Parathyroid adenoma (tissue), 2 donors: ENCODE measurements around the gene SYT9.
"Not testable (repeated sequence)": the region's sequence is repeated elsewhere in the genome, so short reads cannot be mapped to it uniquely, and the experiment has no call there.

ENCODE experiments used
- H2AFZ ChIP-seq: fragments of 300-600 bp; sonication (generic); one replicate; pipeline ENCODE4 v1.7.0; 2017; ENCODE audit warnings: antibody characterized with exemption, mild to moderate bottlenecking
- H3K27ac ChIP-seq: fragments of 300-600 bp; sonication (generic); one replicate; pipeline ENCODE4 v1.7.0; 2017
- H3K27me3 ChIP-seq: fragments of 300-600 bp; sonication (generic); one replicate; pipeline ENCODE4 v1.7.0; 2017; ENCODE audit warnings: low read length; ENCODE audit not compliant: control insufficient read depth, insufficient read depth
- H3K36me3 ChIP-seq: fragments of 300-600 bp; sonication (generic); one replicate; pipeline ENCODE4 v1.7.0; 2017; ENCODE audit warnings: low read length; ENCODE audit not compliant: control insufficient read depth, insufficient read depth
- H3K4me1 ChIP-seq: fragments of 300-600 bp; sonication (generic); one replicate; pipeline ENCODE4 v1.7.0; 2017; ENCODE audit warnings: control low read depth
- H3K4me2 ChIP-seq: fragments of 300-600 bp; sonication (generic); one replicate; pipeline ENCODE4 v1.7.0; 2017; ENCODE audit warnings: low read length
- H3K4me3 ChIP-seq: fragments of 300-600 bp; sonication (generic); one replicate; pipeline ENCODE4 v1.7.0; 2017; ENCODE audit warnings: low read depth, low read length
- H3K79me2 ChIP-seq: fragments of 300-600 bp; sonication (generic); one replicate; pipeline ENCODE4 v1.7.0; 2017; ENCODE audit warnings: control low read depth
- H3K9ac ChIP-seq: fragments of 300-600 bp; sonication (generic); one replicate; pipeline ENCODE4 v1.7.0; 2017; ENCODE audit warnings: mild to moderate bottlenecking
- H3K9me3 ChIP-seq: fragments of 300-600 bp; sonication (generic); one replicate; pipeline ENCODE4 v1.7.0; 2017; ENCODE audit warnings: low read length; ENCODE audit not compliant: control insufficient read depth
- TF ChIP-seq, protein P1 (sequence below): fragments of 300-600 bp; sonication (generic); IDR thresholded peaks from one replicate; pipeline ENCODE4 v1.7.0; 2017; ENCODE audit warnings: antibody characterized with exemption, mild to moderate bottlenecking
- donor health status: primary hyperparathyroidism.

Gene SYT9

DNA sequence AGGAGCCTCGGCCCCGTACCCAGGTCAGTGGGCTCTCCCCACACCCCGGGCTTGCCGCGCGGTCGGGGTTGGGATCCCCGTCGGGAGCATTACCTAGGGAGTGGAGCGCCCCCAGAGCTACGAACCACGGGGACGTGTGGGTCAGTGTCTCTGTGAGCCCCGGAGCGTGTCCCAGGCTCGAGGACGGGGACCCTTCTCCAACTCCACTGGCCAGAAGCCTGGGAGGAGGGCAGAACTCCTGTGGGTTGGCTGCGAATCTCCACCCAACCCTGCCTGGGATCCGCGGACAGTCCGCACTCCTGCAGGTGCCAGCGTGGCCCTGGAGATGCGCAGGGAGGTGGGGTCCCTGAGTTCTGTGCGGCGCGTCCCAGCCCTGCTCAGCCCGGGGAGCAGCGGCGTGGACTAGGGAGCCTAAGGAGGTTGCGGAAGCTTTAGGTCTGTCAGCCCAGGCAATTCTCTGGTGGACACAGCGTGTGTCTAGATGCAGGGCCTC lies 262.4 kb downstream of the SYT9 start:
- peak overlapping the region; percentile 68 for H3K4me3 ChIP-seq
- peak overlapping the region; percentile 90 for H2AFZ ChIP-seq
- TF ChIP-seq, protein P1, sequence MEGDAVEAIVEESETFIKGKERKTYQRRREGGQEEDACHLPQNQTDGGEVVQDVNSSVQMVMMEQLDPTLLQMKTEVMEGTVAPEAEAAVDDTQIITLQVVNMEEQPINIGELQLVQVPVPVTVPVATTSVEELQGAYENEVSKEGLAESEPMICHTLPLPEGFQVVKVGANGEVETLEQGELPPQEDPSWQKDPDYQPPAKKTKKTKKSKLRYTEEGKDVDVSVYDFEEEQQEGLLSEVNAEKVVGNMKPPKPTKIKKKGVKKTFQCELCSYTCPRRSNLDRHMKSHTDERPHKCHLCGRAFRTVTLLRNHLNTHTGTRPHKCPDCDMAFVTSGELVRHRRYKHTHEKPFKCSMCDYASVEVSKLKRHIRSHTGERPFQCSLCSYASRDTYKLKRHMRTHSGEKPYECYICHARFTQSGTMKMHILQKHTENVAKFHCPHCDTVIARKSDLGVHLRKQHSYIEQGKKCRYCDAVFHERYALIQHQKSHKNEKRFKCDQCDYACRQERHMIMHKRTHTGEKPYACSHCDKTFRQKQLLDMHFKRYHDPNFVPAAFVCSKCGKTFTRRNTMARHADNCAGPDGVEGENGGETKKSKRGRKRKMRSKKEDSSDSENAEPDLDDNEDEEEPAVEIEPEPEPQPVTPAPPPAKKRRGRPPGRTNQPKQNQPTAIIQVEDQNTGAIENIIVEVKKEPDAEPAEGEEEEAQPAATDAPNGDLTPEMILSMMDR, result no peak
- H3K9ac ChIP-seq, result peak overlapping the region; percentile 46
- no peaks in the 10 kb centered on the region for H3K79me2 ChIP-seq
- H3K27me3 ChIP-seq, result no peaks in the 10 kb centered on the region
- H3K4me1 ChIP-seq, result peaks cover 18% of the 10 kb centered on the region
- peak overlapping the region; percentile 98 for H3K27ac ChIP-seq
- H3K36me3 ChIP-seq, result no peaks in the 10 kb centered on the region
- H3K4me2 ChIP-seq, result peak overlapping the region; percentile 97
- no peaks in the 10 kb centered on the region for H3K9me3 ChIP-seq

DNA sequence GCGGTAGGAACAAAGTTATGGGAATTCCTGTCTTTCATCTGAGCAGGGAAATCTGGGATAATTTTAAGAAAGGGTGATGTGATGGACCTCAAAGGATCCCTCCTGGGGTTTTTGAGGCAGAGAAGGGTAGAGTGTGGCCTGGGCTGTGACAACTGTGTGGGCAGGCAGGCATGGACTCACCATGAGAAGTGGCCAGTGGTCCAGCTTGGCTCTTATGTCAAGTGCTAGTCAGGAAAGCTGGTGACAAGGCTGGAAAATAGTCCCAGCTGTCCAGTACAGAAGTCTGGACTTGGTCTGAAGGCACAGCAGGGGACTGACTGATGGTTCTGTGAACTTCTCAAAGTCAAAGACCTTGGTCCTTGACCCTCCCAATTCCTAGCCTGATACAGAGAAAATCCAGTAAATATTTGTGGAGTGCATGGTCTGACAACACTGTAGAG lies 263.8 kb downstream of the SYT9 start:
- Histone ChIP-seq H3K4me1 (peaks cover 18% of the 10 kb centered on the region), H3K9ac (no peak overlapping the region), H2AFZ (no peak overlapping the region), H3K27ac (no peak overlapping the region), H3K9me3 (no peaks in the 10 kb centered on the region), H3K79me2 (no peaks in the 10 kb centered on the region), H3K4me2 (no peak overlapping the region), H3K4me3 (no peak overlapping the region), H3K36me3 (no peaks in the 10 kb centered on the region), H3K27me3 (no peaks in the 10 kb centered on the region)
- TF ChIP-seq, protein P1, result no peak

DNA sequence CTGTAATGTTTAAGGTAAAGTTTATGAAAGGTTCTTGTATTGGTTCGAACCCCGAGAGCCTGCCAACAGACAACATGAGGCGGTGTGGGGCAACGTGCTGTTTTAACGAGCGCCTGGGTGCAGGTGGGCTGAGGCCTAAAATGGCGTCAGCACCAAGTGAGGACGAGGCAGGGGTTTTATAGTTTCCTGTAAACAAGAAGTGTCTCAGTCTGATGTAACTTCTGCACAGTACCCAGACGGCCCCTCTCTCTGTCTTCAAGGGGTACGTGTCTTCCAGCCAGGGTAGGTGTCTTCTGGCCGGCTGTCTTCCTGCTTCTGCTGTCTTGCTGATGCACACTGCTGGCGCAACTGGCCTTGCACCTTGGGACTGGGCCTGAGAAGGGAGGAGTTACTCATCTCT lies 264.8 kb downstream of the SYT9 start:
- Histone ChIP-seq H3K4me1 (peaks cover 19% of the 10 kb centered on the region), H2AFZ (no peak overlapping the region), H3K4me2 (no peak overlapping the region), H3K27me3 (no peaks in the 10 kb centered on the region), H3K4me3 (no peak overlapping the region), H3K9me3 (no peaks in the 10 kb centered on the region), H3K36me3 (no peaks in the 10 kb centered on the region), H3K79me2 (no peaks in the 10 kb centered on the region), H3K27ac (no peak overlapping the region), H3K9ac (no peak overlapping the region)
- TF ChIP-seq, protein P1, result no peak

GRCh38 chr11:7517743-7518142 lies 266.0 kb downstream of the SYT9 start:
- not testable (repeated sequence) for H3K4me2 ChIP-seq, H3K4me3 ChIP-seq, H2AFZ ChIP-seq, H3K79me2 ChIP-seq, H3K9me3 ChIP-seq, H3K27me3 ChIP-seq, H3K27ac ChIP-seq, H3K36me3 ChIP-seq, H3K4me1 ChIP-seq, H3K9ac ChIP-seq
